SKM-1 treated with dmso at 0.1 percent for 144 hours (cell line): ENCODE results near the gene CCDC102B.
A peak's percentile ranks its signal among the peaks of the same experiment; 100 is the strongest.
"Not testable (repeated sequence)": the region's sequence is repeated elsewhere in the genome, so short reads cannot be mapped to it uniquely, and the experiment has no call there.

Experiments
- DNase-seq: peaks from one replicate; lab custom pipeline; 2025; ENCODE audit not compliant: unreplicated experiment; lab: John Stamatoyannopoulos, UW

The CCDC102B gene

GRCh38 chr18:68826121-68826520 is 28.2 kb downstream of the CCDC102B start:
- peak; percentile 18 for DNase-seq

- no peak for DNase-seq
Observed at GRCh38 chr18:68830256-68831045, 32.6 kb downstream of the CCDC102B start.

- no peak for DNase-seq
Observed at GRCh38 chr18:68833756-68834155, 35.9 kb downstream of the CCDC102B start.

GRCh38 chr18:68837665-68838451 is 40.0 kb downstream of the CCDC102B start:
- no peak for DNase-seq

- DNase-seq: no peak
Observed at GRCh38 chr18:68839701-68840100, 41.8 kb downstream of the CCDC102B start.

GRCh38 chr18:68840554-68841263 is 42.8 kb downstream of the CCDC102B start:
- DNase-seq: no peak

- no peak for DNase-seq
Observed at GRCh38 chr18:68841301-68841700, 43.4 kb downstream of the CCDC102B start.

GRCh38 chr18:68842951-68843350 is 45.1 kb downstream of the CCDC102B start:
- DNase-seq: no peak

- no peak for DNase-seq
Observed at GRCh38 chr18:68843473-68844089, 45.7 kb downstream of the CCDC102B start.

GRCh38 chr18:68847219-68847837 is 49.4 kb downstream of the CCDC102B start:
- DNase-seq: peak; percentile 57

- DNase-seq: no peak
Observed at GRCh38 chr18:68848242-68848641, 50.4 kb downstream of the CCDC102B start.

GRCh38 chr18:68854786-68855391 is 57.0 kb downstream of the CCDC102B start:
- no peak for DNase-seq

- DNase-seq: no peak
Observed at GRCh38 chr18:68855491-68855890, 57.6 kb downstream of the CCDC102B start.

GRCh38 chr18:68861365-68861764 is 63.5 kb downstream of the CCDC102B start:
- no peak for DNase-seq

GRCh38 chr18:68865021-68865420 is 67.1 kb downstream of the CCDC102B start:
- DNase-seq: peak; percentile 24

- no peak for DNase-seq
Observed at GRCh38 chr18:68865503-68865902, 67.6 kb downstream of the CCDC102B start.

- no peak for DNase-seq
Observed at GRCh38 chr18:68873003-68873402, 75.1 kb downstream of the CCDC102B start.

- no peak for DNase-seq
Observed at GRCh38 chr18:68874361-68874760, 76.5 kb downstream of the CCDC102B start.

GRCh38 chr18:68879947-68880346 is 82.1 kb downstream of the CCDC102B start:
- not testable (repeated sequence) for DNase-seq

GRCh38 chr18:68887410-68887809 is 89.5 kb downstream of the CCDC102B start:
- no peak for DNase-seq
